Lower leg skin (tissue), 4 donors: ENCODE measurements around the gene RUNX1. TPM values are rescaled to one million over a fixed set of nuclear protein-coding genes. Genes with fewer than 3 reads are reported as not detected.
A peak's percentile ranks its signal among the peaks of the same experiment; 100 is the strongest.

Source experiments
- DNase-seq, 2 donors: peaks; one replicate each; pipeline ENCODE4 v3.0.0-alpha.2; 2019; ENCODE audit warnings: low spot score in 2 of 2
- H3K4me3 ChIP-seq: fragments of 200-600 bp; sonication (generic); 2 replicates; pipeline ENCODE4 v1.5.1; 2017; ENCODE audit warnings: mild to moderate bottlenecking, low read depth; ENCODE audit not compliant: poor library complexity, severe bottlenecking
- POLR2A ChIP-seq, 2 donors: fragments of 450-650 bp; IDR thresholded peaks; one replicate each; pipeline ENCODE4 v1.6.1; 2016 to 2017; ENCODE audit warnings: antibody characterized with exemption in 2 of 2, mild to moderate bottlenecking in 1 of 2, moderate library complexity in 1 of 2
- WGBS, 2 donors: methylation state at CpG; one replicate each; pipeline ENCODE4 v1.1.5; 2018; 5-methylcytosine and 5-hydroxymethylcytosine counted together
- intact Hi-C: fragments of 100-400 bp; cut with DNase I; formaldehyde crosslinking; loops from one replicate; pipeline ENCODE4 v1.15.0; 2023; ENCODE audit warnings: low total_unique reads
- total RNA-seq, 4 donors: library from RNA; depleted of rRNA; stranded (reverse); fragments of >200 nt; gene quantifications; one replicate each; pipeline ENCODE4 v1.1.0, GENCODE V29; 2016
- TF ChIP-seq, protein P1 (sequence below), 3 donors: fragments of 450-650 bp; IDR thresholded peaks; one replicate each; pipeline ENCODE4 v1.5.1; 2016; ENCODE audit warnings: antibody characterized with exemption in 3 of 3, mild to moderate bottlenecking in 3 of 3, moderate library complexity in 2 of 3

Gene RUNX1
- total RNA-seq, 4 donors from 2014 or later = 7.3 to 29.1 (median 18.1) TPM

GRCh38 chr21:35081861-35082260, 32.8 kb upstream of the RUNX1 start:
- intact Hi-C loops = no loop called here
- TF ChIP-seq, protein P1, sequence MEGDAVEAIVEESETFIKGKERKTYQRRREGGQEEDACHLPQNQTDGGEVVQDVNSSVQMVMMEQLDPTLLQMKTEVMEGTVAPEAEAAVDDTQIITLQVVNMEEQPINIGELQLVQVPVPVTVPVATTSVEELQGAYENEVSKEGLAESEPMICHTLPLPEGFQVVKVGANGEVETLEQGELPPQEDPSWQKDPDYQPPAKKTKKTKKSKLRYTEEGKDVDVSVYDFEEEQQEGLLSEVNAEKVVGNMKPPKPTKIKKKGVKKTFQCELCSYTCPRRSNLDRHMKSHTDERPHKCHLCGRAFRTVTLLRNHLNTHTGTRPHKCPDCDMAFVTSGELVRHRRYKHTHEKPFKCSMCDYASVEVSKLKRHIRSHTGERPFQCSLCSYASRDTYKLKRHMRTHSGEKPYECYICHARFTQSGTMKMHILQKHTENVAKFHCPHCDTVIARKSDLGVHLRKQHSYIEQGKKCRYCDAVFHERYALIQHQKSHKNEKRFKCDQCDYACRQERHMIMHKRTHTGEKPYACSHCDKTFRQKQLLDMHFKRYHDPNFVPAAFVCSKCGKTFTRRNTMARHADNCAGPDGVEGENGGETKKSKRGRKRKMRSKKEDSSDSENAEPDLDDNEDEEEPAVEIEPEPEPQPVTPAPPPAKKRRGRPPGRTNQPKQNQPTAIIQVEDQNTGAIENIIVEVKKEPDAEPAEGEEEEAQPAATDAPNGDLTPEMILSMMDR (IDR thresholded peaks at IDR 0.05) = no peak
- DNase-seq = no peak
- 71 to 80% methylated on average over 2 of the region's 2 CpGs for WGBS, 2 donors
- H3K4me3 ChIP-seq = no peak overlapping the region

DNA sequence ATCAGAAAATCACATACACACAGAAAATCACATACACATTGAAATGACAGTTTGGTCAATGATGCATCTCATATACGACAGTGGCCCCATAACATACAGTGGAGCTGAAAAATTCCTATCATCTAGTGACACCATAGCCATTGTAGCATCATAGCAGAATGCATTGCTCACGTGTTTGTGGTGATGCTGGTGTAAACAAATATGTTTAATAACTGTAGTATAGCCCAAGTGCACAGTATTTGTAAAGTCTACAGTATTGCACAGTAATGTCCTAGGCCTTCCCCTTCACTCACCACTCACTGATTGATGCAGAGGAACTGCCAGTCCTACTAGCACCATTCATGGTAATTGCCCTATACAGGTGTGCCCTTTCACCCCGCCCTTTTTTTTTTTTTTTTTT, 30.1 kb upstream of the RUNX1 start:
- TF ChIP-seq, protein P1 (IDR thresholded peaks at IDR 0.05) = no peak
- TF ChIP-seq POLR2A (IDR thresholded peaks at IDR 0.05) = no peak
- no peak overlapping the region for H3K4me3 ChIP-seq
- WGBS, 2 donors = 94 to 98% methylated on average over 3 of the region's 3 CpGs
- intact Hi-C loops = no loop called here
- no peak for DNase-seq

DNA sequence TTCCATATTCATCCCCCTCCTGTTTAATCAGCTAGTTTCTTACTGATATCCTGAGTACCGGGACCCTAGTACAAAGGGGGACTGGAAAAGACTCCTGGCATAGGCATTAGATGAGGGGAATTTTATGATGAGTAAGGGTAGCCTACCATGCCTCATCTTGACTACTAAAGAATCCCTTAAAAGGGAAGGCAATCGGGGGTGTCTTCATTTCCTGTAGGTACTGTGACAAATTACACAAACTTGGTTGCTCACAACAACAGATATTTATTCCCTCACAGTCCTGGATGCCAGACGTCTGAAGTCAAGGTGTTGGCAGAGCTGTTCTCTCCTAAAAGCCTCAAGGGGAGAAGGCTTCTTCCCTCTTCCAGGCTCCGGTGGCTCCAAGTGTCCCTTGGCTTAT, 28.9 kb upstream of the RUNX1 start:
- intact Hi-C loops = no loop called here
- no peak overlapping the region for H3K4me3 ChIP-seq
- DNase-seq = no peak
- no peak for TF ChIP-seq POLR2A (IDR thresholded peaks at IDR 0.05)
- TF ChIP-seq, protein P1 (IDR thresholded peaks at IDR 0.05) = no peak
- 85 to 91% methylated on average over 4 of the region's 4 CpGs for WGBS, 2 donors

- DNase-seq = no peak
- no peak overlapping the region for H3K4me3 ChIP-seq
Observed at GRCh38 chr21:35077466-35077865, 28.4 kb upstream of the RUNX1 start.

GRCh38 chr21:35075546-35075945, 26.4 kb upstream of the RUNX1 start:
- 27 to 33% methylated on average over 6 of the region's 6 CpGs for WGBS, 2 donors
- peak in 1 of 2 donors; percentile 21 for DNase-seq
- H3K4me3 ChIP-seq = no peak overlapping the region
- intact Hi-C loops = no loop called here
- no peak for TF ChIP-seq POLR2A (IDR thresholded peaks at IDR 0.05)
- TF ChIP-seq, protein P1 (IDR thresholded peaks at IDR 0.05) = no peak

More at GRCh38 chr21:35077466-35077865, 28.4 kb upstream of the RUNX1 start:
- no peak for TF ChIP-seq POLR2A (IDR thresholded peaks at IDR 0.05)
- TF ChIP-seq, protein P1 (IDR thresholded peaks at IDR 0.05) = no peak
- 93 to 95% methylated on average over 4 of the region's 4 CpGs for WGBS, 2 donors
- intact Hi-C loops = no loop called here

GRCh38 chr21:35072960-35073359, 23.9 kb upstream of the RUNX1 start:
- TF ChIP-seq, protein P1 (IDR thresholded peaks at IDR 0.05) = no peak
- no peak for TF ChIP-seq POLR2A (IDR thresholded peaks at IDR 0.05)
- DNase-seq = no peak
- WGBS, 2 donors = 48 to 58% methylated on average over 11 of the region's 11 CpGs
- intact Hi-C loops = no loop called here
- no peak overlapping the region for H3K4me3 ChIP-seq
